NCI-H774 (cell line): ENCODE results near the gene ZDHHC19.
"Not testable (repeated sequence)": the region's sequence is repeated elsewhere in the genome, so short reads cannot be mapped to it uniquely, and the experiment has no call there.

Source experiments
- DNase-seq: peaks from one replicate; lab custom pipeline; 2025; lab: John Stamatoyannopoulos, UW

ZDHHC19 gene

GRCh38 chr3:196210673-196211556 is at the start of gene ZDHHC19:
ZDHHC19 (minus strand) TSS chr3:196211400; CDS start chr3:196211315, 85 bp downstream.
- DNase-seq, result no peak

GRCh38 chr3:196260784-196261183 is 49.6 kb upstream of the ZDHHC19 start:
- no peak for DNase-seq

GRCh38 chr3:196255776-196256175 is 44.6 kb upstream of the ZDHHC19 start:
- DNase-seq, result no peak

- DNase-seq, result no peak
Measured at GRCh38 chr3:196254376-196255283, 43.4 kb upstream of the ZDHHC19 start.

- DNase-seq, result no peak
Measured at GRCh38 chr3:196251918-196252317, 40.7 kb upstream of the ZDHHC19 start.

GRCh38 chr3:196246612-196247308 is 35.6 kb upstream of the ZDHHC19 start:
- no peak for DNase-seq

GRCh38 chr3:196244166-196244565 is 33.0 kb upstream of the ZDHHC19 start:
- not testable (repeated sequence) for DNase-seq

- no peak for DNase-seq
Measured at GRCh38 chr3:196241704-196242103, 30.5 kb upstream of the ZDHHC19 start.

- no peak for DNase-seq
Measured at GRCh38 chr3:196240424-196240823, 29.2 kb upstream of the ZDHHC19 start.

- DNase-seq, result no peak
Measured at GRCh38 chr3:196238612-196239560, 27.7 kb upstream of the ZDHHC19 start.

- no peak for DNase-seq
Measured at GRCh38 chr3:196237203-196237602, 26.0 kb upstream of the ZDHHC19 start.

- DNase-seq, result no peak
Measured at GRCh38 chr3:196236223-196236622, 25.0 kb upstream of the ZDHHC19 start.

GRCh38 chr3:196235452-196236122 is 24.4 kb upstream of the ZDHHC19 start:
- no peak for DNase-seq

GRCh38 chr3:196232882-196233251 is 21.7 kb upstream of the ZDHHC19 start:
- DNase-seq, result no peak

- no peak for DNase-seq
Measured at GRCh38 chr3:196232154-196232881, 21.1 kb upstream of the ZDHHC19 start.

- no peak for DNase-seq
Measured at GRCh38 chr3:196227629-196228493, 16.7 kb upstream of the ZDHHC19 start.

- DNase-seq, result no peak
Measured at GRCh38 chr3:196227121-196227561, 15.9 kb upstream of the ZDHHC19 start.

- no peak for DNase-seq
Measured at GRCh38 chr3:196225763-196226364, 14.7 kb upstream of the ZDHHC19 start.
